Natural killer cell treated with Interleukin-12 subunit alpha and Interleukin-12 subunit beta and Interleukin-15 and Interleukin-18, amount 100 ng/mL, for 72 hours (primary cell): ENCODE results near the gene TCERG1L. TPM values are rescaled to one million over a fixed set of nuclear protein-coding genes. Genes with fewer than 3 reads are reported as not detected.

Source experiments
- ATAC-seq, 2 donors: fragments of 150-1000 bp; cut with Tn5 transposase in 1 of 2; sonication (Bioruptor Pico), chemical (Tn5 transposase) in 1 of 2; 2 replicates each; pipeline ENCODE4 v1.10.0; 2021
- DNase-seq: peaks from one replicate; pipeline ENCODE4 v3.0.0; 2022; ENCODE audit warnings: low spot score
- H3K27ac Mint-ChIP-seq, 2 donors: 1 replicate in 1 of 2; 2 replicates in 1 of 2; pipeline ENCODE4 v1.8.0; 2022; ENCODE audit warnings: mixed read lengths in 2 of 2, mild to moderate bottlenecking in 1 of 2, moderate library complexity in 1 of 2
- H3K27me3 Mint-ChIP-seq, 2 donors: 1 replicate in 1 of 2; 2 replicates in 1 of 2; pipeline ENCODE4 v1.8.0; 2022; ENCODE audit warnings: mixed read lengths in 2 of 2
- H3K36me3 Mint-ChIP-seq: one replicate; pipeline ENCODE4 v1.8.0; 2022; ENCODE audit warnings: mixed read lengths
- H3K4me1 Mint-ChIP-seq, 2 donors: 1 replicate in 1 of 2; 2 replicates in 1 of 2; pipeline ENCODE4 v1.8.0; 2022; ENCODE audit warnings: low read depth in 2 of 2, mixed read lengths in 2 of 2, mild to moderate bottlenecking in 1 of 2
- H3K4me3 Mint-ChIP-seq: one replicate; pipeline ENCODE4 v1.8.0; 2022; ENCODE audit warnings: mixed read lengths
- H3K9me3 Mint-ChIP-seq: 2 replicates; pipeline ENCODE4 v1.8.0; 2022; ENCODE audit warnings: mixed read lengths
- total RNA-seq, 2 donors: library from RNA; stranded (reverse); gene quantifications; one replicate each; pipeline ENCODE4 v1.2.3, GENCODE V29; 2022

The TCERG1L gene
- total RNA-seq, 2 donors from 2014 or later: 0.10 to 0.81 TPM

DNA sequence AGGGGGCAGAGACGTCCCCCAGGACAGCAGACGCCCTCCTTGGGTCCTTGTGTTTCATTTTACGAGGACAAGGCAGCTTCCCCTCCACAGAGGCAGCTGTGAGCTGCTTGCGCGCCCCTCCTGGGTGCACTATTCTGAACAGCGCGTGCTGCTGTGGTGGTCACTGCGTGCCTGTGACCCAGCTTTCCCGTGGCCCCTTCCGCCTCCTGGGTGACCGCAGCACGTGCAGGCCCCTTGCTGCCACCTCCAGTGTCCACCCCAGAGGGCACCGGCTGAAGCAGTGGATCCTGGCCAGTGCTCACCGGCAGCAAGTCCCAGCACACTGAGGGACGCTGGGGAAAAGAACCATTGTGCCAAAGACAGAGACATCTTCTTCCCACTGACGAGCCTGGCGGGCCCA lies 81.4 kb downstream of the TCERG1L start:
- no peak overlapping the region for H3K27ac Mint-ChIP-seq
- no peak overlapping the region for H3K4me3 Mint-ChIP-seq
- ATAC-seq (peak in 1 of 2 donors; percentile 10), DNase-seq (no peak)
- no peaks in the 10 kb centered on the region for H3K9me3 Mint-ChIP-seq
- no peaks in the 10 kb centered on the region for H3K4me1 Mint-ChIP-seq
- no peaks in the 10 kb centered on the region for H3K36me3 Mint-ChIP-seq
- H3K27me3 Mint-ChIP-seq: peaks cover 0 to 4% of the 10 kb centered on the region in 2 donors

DNA sequence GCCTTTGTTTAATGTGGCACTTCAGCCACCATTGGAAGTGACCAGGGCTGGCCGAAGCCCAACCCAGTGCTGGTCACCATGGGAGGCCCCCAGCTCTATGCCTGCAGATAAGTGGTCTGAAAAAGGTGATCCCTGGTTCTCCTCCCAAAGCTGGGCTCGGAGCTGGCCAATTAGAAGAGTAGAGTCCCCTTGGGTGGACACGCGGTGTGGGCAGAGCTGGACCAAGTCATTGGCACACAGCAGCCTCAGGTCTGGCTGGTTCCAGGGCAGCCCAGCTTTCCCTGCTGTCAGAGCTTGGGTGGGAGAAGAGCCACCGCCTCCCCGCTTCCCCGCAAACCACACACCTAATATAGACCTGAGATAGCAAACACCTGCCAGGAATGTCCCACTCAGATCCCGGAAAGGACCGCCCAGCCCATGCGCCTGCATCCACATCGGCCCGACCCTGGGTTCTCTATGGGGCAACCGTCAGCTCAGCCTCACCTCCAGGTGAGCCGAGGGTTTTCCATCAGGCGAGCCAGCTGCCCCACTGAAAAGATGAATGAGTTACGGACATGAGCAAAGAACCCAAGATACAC lies 84.3 kb downstream of the TCERG1L start:
- no peak overlapping the region for H3K27ac Mint-ChIP-seq
- no peaks in the 10 kb centered on the region for H3K36me3 Mint-ChIP-seq
- ATAC-seq: no peak
- H3K9me3 Mint-ChIP-seq: no peaks in the 10 kb centered on the region
- no peaks in the 10 kb centered on the region for H3K27me3 Mint-ChIP-seq
- no peak overlapping the region for H3K4me3 Mint-ChIP-seq
- DNase-seq: no peak
- H3K4me1 Mint-ChIP-seq: no peaks in the 10 kb centered on the region

GRCh38 chr10:131226446-131227162 lies 84.9 kb downstream of the TCERG1L start:
- H3K4me1 Mint-ChIP-seq: no peaks in the 10 kb centered on the region
- ATAC-seq: no peak
- DNase-seq: no peak
- H3K4me3 Mint-ChIP-seq: no peak overlapping the region
- H3K36me3 Mint-ChIP-seq: no peaks in the 10 kb centered on the region
- no peaks in the 10 kb centered on the region for H3K27me3 Mint-ChIP-seq
- H3K27ac Mint-ChIP-seq: no peak overlapping the region
- no peaks in the 10 kb centered on the region for H3K9me3 Mint-ChIP-seq

DNA sequence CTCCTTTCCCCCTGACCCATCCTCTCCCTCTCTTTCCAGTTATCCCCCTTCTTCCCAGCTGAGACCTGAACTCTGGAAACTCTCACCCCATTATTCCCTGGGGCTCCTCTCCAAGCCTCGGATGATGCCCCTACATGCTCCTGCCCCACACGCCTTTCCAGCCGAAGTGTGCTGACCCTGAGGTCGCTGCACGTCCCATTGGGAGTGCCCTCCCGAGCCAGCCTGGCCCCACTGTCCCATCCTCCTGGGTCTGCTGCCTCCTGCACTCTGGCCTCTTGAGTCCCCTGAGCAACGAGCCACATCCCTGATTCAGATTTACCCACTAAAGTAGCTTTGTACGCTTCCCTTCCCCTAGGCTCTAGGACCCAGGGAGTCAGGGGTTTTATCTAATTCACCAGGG lies 87.4 kb downstream of the TCERG1L start:
- ATAC-seq (no peak), DNase-seq (no peak)
- no peaks in the 10 kb centered on the region for H3K9me3 Mint-ChIP-seq
- H3K36me3 Mint-ChIP-seq: no peaks in the 10 kb centered on the region
- no peak overlapping the region for H3K27ac Mint-ChIP-seq
- H3K4me3 Mint-ChIP-seq: no peak overlapping the region
- H3K4me1 Mint-ChIP-seq: no peaks in the 10 kb centered on the region
- H3K27me3 Mint-ChIP-seq: no peaks in the 10 kb centered on the region

GRCh38 chr10:131223422-131223821 lies 88.1 kb downstream of the TCERG1L start:
- Mint-ChIP-seq H3K27me3 (no peaks in the 10 kb centered on the region), H3K27ac (no peak overlapping the region)
- ATAC-seq: no peak

GRCh38 chr10:131222986-131223385 lies 88.5 kb downstream of the TCERG1L start:
- Mint-ChIP-seq H3K36me3 (no peaks in the 10 kb centered on the region), H3K27ac (no peak overlapping the region), H3K27me3 (no peaks in the 10 kb centered on the region), H3K4me3 (no peak overlapping the region), H3K9me3 (no peaks in the 10 kb centered on the region), H3K4me1 (no peaks in the 10 kb centered on the region)
- no peak for DNase-seq
- no peak for ATAC-seq

More at GRCh38 chr10:131223422-131223821, 88.1 kb downstream of the TCERG1L start:
- Mint-ChIP-seq H3K4me1 (no peaks in the 10 kb centered on the region), H3K4me3 (no peak overlapping the region), H3K36me3 (no peaks in the 10 kb centered on the region), H3K9me3 (no peaks in the 10 kb centered on the region)
- DNase-seq: no peak

DNA sequence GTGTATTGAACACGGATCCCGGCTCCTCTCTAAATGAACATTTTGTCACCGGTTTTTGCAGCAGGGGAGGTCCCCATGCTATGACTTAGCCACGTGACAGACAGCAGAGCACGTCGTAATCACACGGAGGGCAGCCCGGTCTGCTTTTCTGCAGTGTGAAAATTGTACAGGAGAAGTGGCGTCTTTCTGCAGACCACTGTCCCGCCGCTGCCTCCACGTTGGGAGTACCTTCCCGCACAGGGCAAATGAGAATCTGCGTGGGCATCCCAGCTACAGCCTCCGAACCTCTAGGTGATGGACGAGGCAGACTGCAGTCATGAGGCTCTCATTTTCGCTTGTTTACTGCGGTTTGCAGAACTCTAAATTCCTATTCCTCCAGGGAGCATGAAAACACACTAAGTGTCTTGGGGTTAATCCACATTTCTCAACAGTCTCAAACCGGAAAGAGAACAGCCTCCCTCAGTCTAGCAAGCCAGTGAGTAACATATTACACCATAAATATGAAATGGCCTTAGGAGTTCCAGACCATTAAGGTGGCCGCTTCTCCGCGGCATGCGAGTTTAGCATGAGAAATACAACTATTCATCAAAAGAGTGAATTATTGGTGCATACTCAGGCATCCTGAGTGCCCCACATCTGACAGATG lies 89.8 kb downstream of the TCERG1L start:
- H3K4me3 Mint-ChIP-seq: no peak overlapping the region
- DNase-seq (no peak), ATAC-seq (no peak)
- H3K9me3 Mint-ChIP-seq: no peaks in the 10 kb centered on the region
- no peak overlapping the region for H3K27ac Mint-ChIP-seq
- H3K36me3 Mint-ChIP-seq: no peaks in the 10 kb centered on the region
- H3K4me1 Mint-ChIP-seq: no peaks in the 10 kb centered on the region
- H3K27me3 Mint-ChIP-seq: no peaks in the 10 kb centered on the region

DNA sequence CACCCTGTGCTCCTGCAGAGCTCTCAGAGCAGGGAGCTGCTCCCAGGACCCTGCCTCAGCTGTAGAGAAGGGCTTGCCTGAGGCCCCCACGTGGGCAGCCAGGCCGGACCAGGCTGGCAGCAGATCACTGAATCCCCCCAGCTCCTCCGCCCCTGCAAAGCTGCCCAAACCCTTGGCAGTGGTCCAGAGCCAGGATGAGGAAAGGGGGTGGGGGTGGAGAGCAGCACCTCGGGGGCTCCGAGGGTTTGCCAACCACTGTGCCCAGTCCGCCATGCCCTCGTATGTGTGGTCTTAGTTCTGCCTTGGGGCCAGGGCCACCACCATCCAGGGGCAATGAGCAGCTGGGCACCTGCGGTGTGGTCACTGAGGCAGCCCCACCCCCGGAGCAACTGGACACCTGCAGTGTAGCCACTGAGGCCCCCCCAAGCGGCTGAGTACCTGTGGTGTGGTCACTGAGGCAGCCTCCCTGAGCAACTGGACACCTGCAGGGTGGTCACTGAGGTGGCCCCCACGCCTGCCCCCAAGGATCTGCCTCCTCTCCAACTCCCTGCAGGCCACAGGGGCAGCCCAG lies 90.8 kb downstream of the TCERG1L start:
- Mint-ChIP-seq H3K36me3 (no peaks in the 10 kb centered on the region), H3K27me3 (no peaks in the 10 kb centered on the region), H3K4me1 (no peaks in the 10 kb centered on the region), H3K4me3 (no peak overlapping the region), H3K9me3 (no peaks in the 10 kb centered on the region), H3K27ac (no peak overlapping the region)
- DNase-seq (no peak), ATAC-seq (no peak)

- Mint-ChIP-seq H3K9me3 (no peaks in the 10 kb centered on the region), H3K4me1 (no peaks in the 10 kb centered on the region)
Observed at GRCh38 chr10:131219955-131220489, 91.5 kb downstream of the TCERG1L start.

DNA sequence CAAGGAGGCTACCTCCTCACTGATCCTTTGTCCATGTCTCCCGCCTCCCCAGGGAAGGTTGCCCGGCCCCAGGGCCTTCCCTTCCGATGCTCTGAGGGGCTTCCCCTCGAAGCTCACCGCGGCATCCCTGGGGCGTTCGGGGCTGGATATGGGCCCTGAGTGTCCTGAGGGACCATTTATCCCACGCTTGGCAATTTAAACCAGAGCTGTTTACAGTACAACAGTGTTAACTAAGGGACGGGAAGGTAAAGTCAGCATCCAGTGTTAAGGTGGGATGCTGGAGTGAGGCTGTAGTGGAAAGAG lies 92.0 kb downstream of the TCERG1L start:
- ATAC-seq (no peak), DNase-seq (no peak)
- H3K4me1 Mint-ChIP-seq: no peaks in the 10 kb centered on the region
- no peak overlapping the region for H3K4me3 Mint-ChIP-seq
- H3K36me3 Mint-ChIP-seq: no peaks in the 10 kb centered on the region
- H3K9me3 Mint-ChIP-seq: no peaks in the 10 kb centered on the region
- no peak overlapping the region for H3K27ac Mint-ChIP-seq
- no peaks in the 10 kb centered on the region for H3K27me3 Mint-ChIP-seq

More at GRCh38 chr10:131219955-131220489, 91.5 kb downstream of the TCERG1L start:
- Mint-ChIP-seq H3K4me3 (no peak overlapping the region), H3K27me3 (no peaks in the 10 kb centered on the region), H3K36me3 (no peaks in the 10 kb centered on the region), H3K27ac (no peak overlapping the region)
- ATAC-seq (no peak), DNase-seq (no peak)

DNA sequence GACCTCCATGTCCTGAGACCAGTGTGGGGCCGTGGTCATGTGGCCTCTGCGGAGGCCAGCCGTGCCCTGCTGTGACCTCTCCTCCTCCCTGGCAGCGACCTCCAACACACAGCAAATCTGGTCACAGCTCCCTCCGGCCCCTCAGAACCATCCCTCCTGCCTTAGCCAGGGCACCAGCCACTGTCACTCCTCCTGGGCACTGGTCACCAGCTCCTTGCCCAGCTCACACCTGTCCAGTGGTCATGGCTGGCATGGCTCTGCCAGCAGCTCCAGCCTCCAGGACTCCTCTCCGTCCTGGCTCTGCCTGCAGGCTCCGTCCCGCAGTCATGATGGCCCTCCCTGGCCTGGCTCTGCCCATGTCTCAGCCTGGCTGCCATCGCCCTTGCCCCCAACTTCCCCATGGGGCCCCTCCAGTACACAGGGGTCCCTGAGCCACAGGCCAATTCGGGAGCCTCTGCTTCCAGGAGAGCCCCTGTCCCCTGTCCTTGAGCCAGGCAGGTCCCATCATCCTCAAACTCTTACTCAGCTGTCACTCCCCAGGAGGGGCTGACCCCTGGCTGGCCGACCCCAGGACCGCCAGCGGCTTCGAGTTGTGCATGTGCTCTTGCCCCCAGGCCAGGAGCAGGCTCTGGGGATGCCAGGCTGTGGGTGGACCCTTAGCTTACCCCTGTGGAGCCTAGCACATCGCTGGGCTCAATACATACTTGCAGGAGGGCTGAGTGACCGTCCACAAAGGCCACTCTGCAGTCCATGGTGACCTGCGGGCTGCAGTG lies 92.5 kb downstream of the TCERG1L start:
- no peak for ATAC-seq
- no peak overlapping the region for H3K27ac Mint-ChIP-seq
- no peaks in the 10 kb centered on the region for H3K27me3 Mint-ChIP-seq
- no peaks in the 10 kb centered on the region for H3K9me3 Mint-ChIP-seq
- H3K4me1 Mint-ChIP-seq: no peaks in the 10 kb centered on the region
- H3K4me3 Mint-ChIP-seq: no peak overlapping the region
- DNase-seq: no peak
- H3K36me3 Mint-ChIP-seq: no peaks in the 10 kb centered on the region

DNA sequence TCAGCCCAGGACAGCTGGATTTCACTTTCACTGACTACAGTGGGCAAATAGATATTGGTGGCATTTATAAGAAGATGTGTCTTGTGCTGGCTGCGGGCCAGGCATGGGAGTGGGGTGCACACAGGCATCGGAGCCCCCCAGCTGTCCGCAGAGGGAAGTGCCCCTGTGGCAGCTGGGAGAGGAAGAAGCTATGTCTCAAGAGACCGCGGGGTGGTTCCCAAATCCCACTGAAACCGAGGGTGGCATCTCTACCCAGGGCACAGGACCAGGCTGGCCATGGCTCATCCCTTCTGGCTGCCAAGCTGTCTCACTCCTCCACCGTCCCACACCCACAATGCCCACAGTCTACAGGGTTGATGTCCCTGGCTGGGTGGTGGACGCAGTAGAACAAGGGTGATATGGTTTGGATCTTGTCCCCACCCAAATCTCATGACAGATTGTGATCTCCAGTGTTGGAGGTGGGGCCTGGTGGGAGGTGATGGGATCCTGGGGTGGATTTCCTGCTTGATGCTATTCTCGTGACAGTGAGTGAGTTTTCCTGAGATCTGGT lies 94.8 kb downstream of the TCERG1L start:
- ATAC-seq (no peak), DNase-seq (no peak)
- Mint-ChIP-seq H3K4me3 (no peak overlapping the region), H3K36me3 (no peaks in the 10 kb centered on the region), H3K4me1 (no peaks in the 10 kb centered on the region), H3K27ac (no peak overlapping the region), H3K9me3 (no peaks in the 10 kb centered on the region), H3K27me3 (no peaks in the 10 kb centered on the region)

DNA sequence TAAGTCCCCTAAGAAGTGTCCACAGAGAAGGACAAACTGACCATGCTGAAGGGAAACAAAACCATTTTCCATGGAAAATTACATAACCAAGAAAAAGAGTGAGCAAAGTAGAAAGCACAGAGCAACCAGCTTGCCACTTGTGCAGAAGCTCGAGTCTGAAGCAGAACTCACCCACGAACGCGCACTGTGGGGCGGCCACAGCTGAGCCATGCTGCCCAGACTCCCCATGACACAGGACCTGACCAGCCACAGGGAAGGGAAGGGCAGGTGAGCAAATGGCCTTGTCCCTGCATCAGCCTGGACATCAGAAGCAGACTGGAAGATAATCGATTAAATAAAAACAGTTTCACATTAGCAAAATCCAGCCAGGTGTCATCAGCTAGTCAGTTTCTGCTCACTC lies 95.7 kb downstream of the TCERG1L start:
- Mint-ChIP-seq H3K4me3 (no peak overlapping the region), H3K36me3 (no peaks in the 10 kb centered on the region), H3K27me3 (no peaks in the 10 kb centered on the region), H3K4me1 (no peaks in the 10 kb centered on the region), H3K9me3 (no peaks in the 10 kb centered on the region), H3K27ac (no peak overlapping the region)
- ATAC-seq: no peak
- DNase-seq: no peak
